HepG2 (cell line): ENCODE data around the gene E2F1. TPM values are rescaled to one million over a fixed set of nuclear protein-coding genes. Genes with fewer than 3 reads are reported as not detected.

ENCODE experiments used
- ADNP ChIP-seq: sonication (generic); formaldehyde crosslinking; IDR thresholded peaks from 2 replicates; pipeline ENCODE4 v1.4.0; 2020; ENCODE audit warnings: missing genetic modification reagents
- MNT ChIP-seq: fragments of 450-650 bp; IDR thresholded peaks from 2 replicates; pipeline ENCODE4 v1.6.1; 2016
- MYNN ChIP-seq: sonication (generic); formaldehyde crosslinking; IDR thresholded peaks from 2 replicates; pipeline ENCODE4 v1.4.0; 2020; ENCODE audit warnings: mild to moderate bottlenecking, low read depth, missing genetic modification reagents
- NFKB2 ChIP-seq: sonication (generic); formaldehyde crosslinking; IDR thresholded peaks from 2 replicates; pipeline ENCODE4 v1.4.0; 2020; ENCODE audit warnings: missing genetic modification reagents, borderline replicate concordance
- NFYC ChIP-seq: IDR thresholded peaks from 2 replicates; pipeline ENCODE4 v1.6.1; 2016; ENCODE audit warnings: missing genetic modification reagents, missing compliant biosample characterization
- PHF5A ChIP-seq: IDR thresholded peaks from one replicate; pipeline ENCODE4 v1.6.1; 2018; ENCODE audit warnings: low read depth, missing genetic modification reagents; ENCODE audit not compliant: unreplicated experiment
- RAD21 ChIP-seq: fragments of 450-650 bp; formaldehyde crosslinking; IDR thresholded peaks from 2 replicates; pipeline ENCODE4 v1.5.0; 2020; ENCODE audit warnings: mild to moderate bottlenecking
- TBL1XR1 ChIP-seq: fragments of 150-350 bp; IDR thresholded peaks from 2 replicates; pipeline ENCODE4 v1.6.1; 2014; ENCODE audit warnings: borderline replicate concordance, low read length; ENCODE audit not compliant: partially characterized antibody
- UBTF ChIP-seq: sonication (generic); formaldehyde crosslinking; IDR thresholded peaks from 2 replicates; pipeline ENCODE4 v1.4.0; 2020; ENCODE audit warnings: mild to moderate bottlenecking, missing genetic modification reagents
- ZHX1 ChIP-seq: sonication (generic); formaldehyde crosslinking; IDR thresholded peaks from 2 replicates; pipeline ENCODE4 v1.8.1; 2022; ENCODE audit warnings: low read depth, mild to moderate bottlenecking, missing genetic modification reagents
- ZNF143 ChIP-seq: sonication (generic); formaldehyde crosslinking; IDR thresholded peaks from 2 replicates; pipeline ENCODE4 v1.4.0; 2020; ENCODE audit warnings: missing genetic modification reagents
- ZNF30 ChIP-seq: sonication (generic); formaldehyde crosslinking; IDR thresholded peaks from 2 replicates; pipeline ENCODE4 v1.5.0; 2020; ENCODE audit warnings: mild to moderate bottlenecking, missing genetic modification reagents
- ZNF605 ChIP-seq: sonication (generic); formaldehyde crosslinking; IDR thresholded peaks from 2 replicates; pipeline ENCODE4 v1.8.0; 2022; ENCODE audit warnings: mild to moderate bottlenecking, missing genetic modification reagents
- ZNF629 ChIP-seq: sonication (generic); formaldehyde crosslinking; conservative IDR thresholded peaks from 2 replicates; pipeline ENCODE4 v1.5.0; 2020; ENCODE audit warnings: missing genetic modification reagents
- ZNF788 ChIP-seq: sonication (generic); formaldehyde crosslinking; IDR thresholded peaks from 2 replicates; pipeline ENCODE4 v1.5.0; 2020; ENCODE audit warnings: mild to moderate bottlenecking, missing genetic modification reagents, borderline replicate concordance
- ZSCAN21 ChIP-seq: sonication (generic); formaldehyde crosslinking; IDR thresholded peaks from 2 replicates; pipeline ENCODE4 v1.8.0; 2022; ENCODE audit warnings: mild to moderate bottlenecking, missing genetic modification reagents, moderate library complexity, borderline replicate concordance
- polyA plus RNA-seq, 8 experiments: library from polyadenylated mRNA; depleted of rRNA in 3 of 8; stranded (reverse) in 7 of 8; unstranded in 1 of 8; fragments of >200 nt; fragmentation: Illumina TruSeq in 4 of 8; extraction: Trizol in 4 of 8; gene quantifications; 2 replicates each; pipeline versions ENCODE4 v1.2.1 to v1.2.3, GENCODE V29; 2011 to 2016; ENCODE audit warnings: low read depth in 4 of 8, missing spikeins in 1 of 8, mixed read lengths in 1 of 8; ENCODE audit not compliant: insufficient read depth in 1 of 8
- total RNA-seq, 5 experiments: library from RNA; depleted of rRNA; stranded (reverse); fragments of >200 nt; fragmentation: Illumina TruSeq; extraction: Trizol; gene quantifications; 2 replicates each; pipeline ENCODE4 v1.2.3, GENCODE V29; 2016; ENCODE audit warnings: low read depth in 1 of 5
- TF ChIP-seq, protein P1 (sequence below): sonication (generic); formaldehyde crosslinking; IDR thresholded peaks from 2 replicates; pipeline ENCODE4 v1.9.0; 2022; ENCODE audit warnings: missing genetic modification reagents, mild to moderate bottlenecking, borderline replicate concordance

Gene E2F1
- total and polyA plus RNA-seq, 2 of the 13 experiments (the other 11 are each of a cell fraction or from before 2014, with no cell fraction given) = 25.5 to 39.4 TPM

DNA sequence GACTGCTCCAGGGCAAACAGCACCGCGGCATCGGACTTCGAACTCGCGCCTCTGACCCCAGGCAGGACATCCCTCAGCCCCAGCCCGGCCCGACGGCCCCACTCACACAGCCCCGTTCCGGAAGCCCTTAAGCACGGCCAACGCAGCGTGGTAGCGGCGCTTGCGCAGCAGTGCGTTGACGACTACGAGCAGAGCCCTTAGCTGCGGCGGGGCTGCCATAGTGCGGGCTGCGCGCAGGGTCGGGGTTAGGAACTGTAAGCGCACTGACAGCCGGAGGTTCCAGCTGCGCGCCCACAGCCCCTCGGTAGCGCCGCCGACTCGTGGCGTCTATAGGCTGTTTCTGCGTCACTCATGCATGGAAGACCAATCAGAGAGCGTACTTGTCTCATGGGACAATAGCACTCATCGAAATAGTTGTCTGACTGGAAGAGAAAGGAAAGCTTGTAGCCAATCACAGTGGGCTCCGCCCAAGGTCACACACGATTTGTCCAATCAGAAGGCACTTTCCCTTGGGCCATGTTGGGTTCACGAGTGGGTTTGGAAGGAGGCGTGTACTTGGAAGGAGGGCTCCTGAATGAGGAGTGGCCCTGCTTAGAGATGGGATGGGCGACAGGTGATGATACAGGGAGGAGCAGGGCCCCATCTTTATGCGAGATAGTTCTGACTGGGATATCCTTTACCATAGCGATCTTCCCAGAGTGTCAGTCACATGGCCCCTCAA, 34.0 kb upstream of the E2F1 start, which contains the start of gene PXMP4 (continued):
- TF ChIP-seq UBTF (0 out of 2 replicates have a peak, but pooled peaks have one; percentile 25), ZNF143 (CRISPR knock-in tag) (0 out of 2 replicates have a peak, but pooled peaks have one; percentile 14), MYNN (CRISPR knock-in tag) (no peak), MNT (no peak), ZHX1 (CRISPR knock-in tag) (peak; percentile 98; the same call in 1 of the 2 replicates), ZNF788 (CRISPR knock-in tag) (0 out of 2 replicates have a peak, but pooled peaks have one; percentile 45), ZNF629 (CRISPR knock-in tag) (peak; percentile 88), NFYC (peak; percentile 65), TBL1XR1 (no peak), ZSCAN21 (CRISPR knock-in tag) (peak; percentile 85; the same call in 1 of the 2 replicates), ZNF605 (CRISPR knock-in tag) (0 out of 2 replicates have a peak, but pooled peaks have one; percentile 1), ADNP (CRISPR knock-in tag) (0 out of 2 replicates have a peak, but pooled peaks have one; percentile 7), PHF5A (CRISPR knock-in tag) (no peak), ZNF30 (CRISPR knock-in tag) (0 out of 2 replicates have a peak, but pooled peaks have one; percentile 50), RAD21 (CRISPR knock-in tag) (0 out of 2 replicates have a peak, but pooled peaks have one; percentile 2), NFKB2 (CRISPR knock-in tag) (0 out of 2 replicates have a peak, but pooled peaks have one; percentile 37)
- TF ChIP-seq, protein P1, sequence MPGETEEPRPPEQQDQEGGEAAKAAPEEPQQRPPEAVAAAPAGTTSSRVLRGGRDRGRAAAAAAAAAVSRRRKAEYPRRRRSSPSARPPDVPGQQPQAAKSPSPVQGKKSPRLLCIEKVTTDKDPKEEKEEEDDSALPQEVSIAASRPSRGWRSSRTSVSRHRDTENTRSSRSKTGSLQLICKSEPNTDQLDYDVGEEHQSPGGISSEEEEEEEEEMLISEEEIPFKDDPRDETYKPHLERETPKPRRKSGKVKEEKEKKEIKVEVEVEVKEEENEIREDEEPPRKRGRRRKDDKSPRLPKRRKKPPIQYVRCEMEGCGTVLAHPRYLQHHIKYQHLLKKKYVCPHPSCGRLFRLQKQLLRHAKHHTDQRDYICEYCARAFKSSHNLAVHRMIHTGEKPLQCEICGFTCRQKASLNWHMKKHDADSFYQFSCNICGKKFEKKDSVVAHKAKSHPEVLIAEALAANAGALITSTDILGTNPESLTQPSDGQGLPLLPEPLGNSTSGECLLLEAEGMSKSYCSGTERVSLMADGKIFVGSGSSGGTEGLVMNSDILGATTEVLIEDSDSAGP (CRISPR knock-in tag) = peak; percentile 57; the same call in 1 of the 2 replicates
